Mesenchymal stem cell (in vitro differentiated cells and primary cell): ENCODE data around the gene CCDC148.

ENCODE experiments used
- DNase-seq: peaks from one replicate; pipeline ENCODE4 v3.0.0-alpha.2; 2013
- H2AFZ ChIP-seq: one replicate; pipeline ENCODE4 v1.6.1; 2013; ENCODE audit warnings: low read depth, mild to moderate bottlenecking, control low read depth, inconsistent platforms, low read length, moderate library complexity
- H2AK5ac ChIP-seq: 2 replicates; pipeline ENCODE4 v1.6.1; 2013; ENCODE audit warnings: low read length, moderate library complexity, mild to moderate bottlenecking, inconsistent platforms; ENCODE audit not compliant: severe bottlenecking
- H2BK120ac ChIP-seq: one replicate; pipeline ENCODE4 v1.6.1; 2013; ENCODE audit warnings: low read depth, mild to moderate bottlenecking, inconsistent platforms, low read length, moderate library complexity
- H2BK12ac ChIP-seq, 2 experiments: one replicate each; pipeline ENCODE4 v1.6.1; 2013; ENCODE audit warnings: inconsistent platforms in 2 of 2, low read length in 2 of 2, mild to moderate bottlenecking in 2 of 2, moderate library complexity in 2 of 2, control low read depth in 1 of 2
- H2BK15ac ChIP-seq: one replicate; pipeline ENCODE4 v1.6.1; 2013; ENCODE audit warnings: mild to moderate bottlenecking, low read depth, inconsistent platforms; ENCODE audit not compliant: poor library complexity, severe bottlenecking
- H2BK5ac ChIP-seq: 2 replicates; pipeline ENCODE4 v1.6.1; 2013; ENCODE audit warnings: low read depth, mild to moderate bottlenecking, low read length, control low read depth, inconsistent platforms; ENCODE audit not compliant: poor library complexity, severe bottlenecking
- H3K14ac ChIP-seq, 2 experiments: one replicate each; pipeline ENCODE4 v1.6.1; 2013; ENCODE audit warnings: inconsistent platforms in 2 of 2, low read length in 2 of 2, control low read depth in 1 of 2, mild to moderate bottlenecking in 1 of 2, moderate library complexity in 1 of 2
- H3K18ac ChIP-seq, 2 experiments: one replicate each; pipeline ENCODE4 v1.6.1; 2013; ENCODE audit warnings: inconsistent platforms in 2 of 2, low read length in 2 of 2, control low read depth in 1 of 2, low read depth in 1 of 2, mild to moderate bottlenecking in 1 of 2
- H3K23ac ChIP-seq, 2 experiments: one replicate each; pipeline ENCODE4 v1.6.1; 2013; ENCODE audit warnings: inconsistent platforms in 2 of 2, low read length in 2 of 2, mild to moderate bottlenecking in 2 of 2, moderate library complexity in 2 of 2, control low read depth in 1 of 2
- H3K27ac ChIP-seq: 2 replicates; pipeline ENCODE4 v1.5.1; 2013; ENCODE audit warnings: mild to moderate bottlenecking, moderate library complexity, low read length, control low read depth, inconsistent platforms; ENCODE audit not compliant: poor library complexity, severe bottlenecking
- H3K27me3 ChIP-seq, 2 experiments: 2 replicates each; pipeline versions ENCODE4 v1.6.1 to v1.7.0; 2013; ENCODE audit warnings: low read length in 2 of 2, mild to moderate bottlenecking in 2 of 2, moderate library complexity in 2 of 2, control low read depth in 1 of 2, inconsistent platforms in 1 of 2; ENCODE audit not compliant: control insufficient read depth in 1 of 2, insufficient read depth in 1 of 2
- H3K36me3 ChIP-seq, 2 experiments: 2 replicates each; pipeline versions ENCODE4 v1.6.1 to v1.7.0; 2013; ENCODE audit warnings: low read length in 2 of 2, control low read depth in 1 of 2, inconsistent platforms in 1 of 2, low read depth in 1 of 2, mild to moderate bottlenecking in 1 of 2; ENCODE audit not compliant: insufficient read depth in 2 of 2, control insufficient read depth in 1 of 2
- H3K4ac ChIP-seq, 2 experiments: one replicate each; pipeline ENCODE4 v1.6.1; 2013; ENCODE audit warnings: inconsistent platforms in 2 of 2, low read length in 2 of 2, mild to moderate bottlenecking in 2 of 2, moderate library complexity in 2 of 2, control low read depth in 1 of 2, low read depth in 1 of 2
- H3K4me1 ChIP-seq: 2 replicates; pipeline ENCODE4 v1.6.1; 2013; ENCODE audit warnings: low read depth, low read length, control low read depth; ENCODE audit not compliant: control insufficient read depth, insufficient read depth
- H3K4me2 ChIP-seq: 2 replicates; pipeline ENCODE4 v1.6.1; 2013; ENCODE audit warnings: low read length, mild to moderate bottlenecking, inconsistent platforms; ENCODE audit not compliant: poor library complexity, severe bottlenecking
- H3K4me3 ChIP-seq, 2 experiments: 2 replicates each; pipeline versions ENCODE4 v1.5.1 to v1.7.0; 2013; ENCODE audit warnings: low read length in 2 of 2, mild to moderate bottlenecking in 2 of 2, control low read depth in 1 of 2, low read depth in 1 of 2; ENCODE audit not compliant: insufficient read depth in 1 of 2
- H3K79me1 ChIP-seq: replicated peaks from 2 replicates; pipeline ENCODE4 v1.6.1; 2013; ENCODE audit warnings: mild to moderate bottlenecking, control low read depth, low read length, inconsistent platforms; ENCODE audit not compliant: poor library complexity, severe bottlenecking
- H3K9ac ChIP-seq: 2 replicates; pipeline ENCODE4 v1.7.0; 2013; ENCODE audit warnings: mild to moderate bottlenecking, low read length, moderate library complexity
- H3K9me3 ChIP-seq: 2 replicates; pipeline ENCODE4 v1.7.0; 2013; ENCODE audit warnings: mild to moderate bottlenecking, low read length; ENCODE audit not compliant: control insufficient read depth
- H4K8ac ChIP-seq: one replicate; pipeline ENCODE4 v1.6.1; 2013; ENCODE audit warnings: inconsistent platforms, mild to moderate bottlenecking, low read length, moderate library complexity
- H4K91ac ChIP-seq: one replicate; pipeline ENCODE4 v1.6.1; 2013; ENCODE audit warnings: mild to moderate bottlenecking, low read length, inconsistent platforms
- WGBS: methylation state at CpG from one replicate; pipeline ENCODE4 v1.1.7; 2013; ENCODE audit warnings: mixed read lengths; 5-methylcytosine and 5-hydroxymethylcytosine counted together

The CCDC148 gene

DNA sequence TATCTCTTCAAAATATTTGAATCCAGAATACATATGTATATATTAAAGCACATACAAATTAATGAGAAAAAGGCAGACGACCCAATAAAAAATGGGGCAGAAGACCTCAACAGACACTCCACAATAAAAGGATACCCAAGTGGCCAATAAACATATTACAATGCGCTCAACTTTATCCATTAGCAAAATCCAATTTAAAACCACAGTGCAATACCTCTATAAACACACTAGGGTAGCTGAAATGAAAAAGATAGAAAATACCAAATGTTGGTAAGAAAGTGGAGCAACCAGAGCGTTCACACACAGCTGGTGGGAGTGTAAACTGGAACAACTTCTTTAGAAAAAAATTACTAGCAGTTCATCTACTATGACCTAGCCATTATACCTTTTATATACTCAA, 75.3 kb downstream of the CCDC148 start:
- no peak overlapping the region for H3K4me2 ChIP-seq

DNA sequence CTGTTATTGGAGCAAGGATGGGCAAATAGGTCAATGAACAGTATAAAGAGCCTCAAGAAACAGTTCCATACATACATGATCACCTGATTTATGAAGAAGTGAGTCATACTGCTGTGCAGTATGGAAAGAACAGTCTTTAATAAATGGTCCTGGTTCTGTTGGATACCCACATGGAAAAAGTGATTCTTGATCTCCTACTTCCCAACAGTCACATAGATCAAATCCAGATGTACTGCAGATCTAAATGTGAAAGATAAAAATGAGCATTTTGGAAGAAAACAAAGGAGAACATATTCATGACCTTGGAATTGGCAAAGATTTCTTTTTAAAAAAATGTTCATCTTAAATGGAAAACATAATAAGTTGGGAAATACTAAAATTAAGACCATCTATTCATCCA, 75.8 kb downstream of the CCDC148 start:
- Histone ChIP-seq H2AFZ (no peak overlapping the region), H4K8ac (no peak overlapping the region), H2BK120ac (no peak overlapping the region), H3K18ac (no peak overlapping the region), H2BK15ac (no peak overlapping the region), H3K23ac (no peak overlapping the region), H3K4me1 (no peaks in the 10 kb centered on the region), H3K14ac (no peak overlapping the region), H3K79me1 (no peaks in the 10 kb centered on the region), H3K4me2 (no peak overlapping the region), H3K27ac (no peak overlapping the region), H3K9ac (no peak overlapping the region), H3K4me3 (no peak overlapping the region), H3K9me3 (peaks cover 5% of the 10 kb centered on the region), H3K27me3 (no peaks in the 10 kb centered on the region), H3K4ac (no peak overlapping the region), H2BK5ac (no peak overlapping the region), H3K36me3 (no peaks in the 10 kb centered on the region), H2AK5ac (no peak overlapping the region), H2BK12ac (no peak overlapping the region), H4K91ac (no peak overlapping the region)
- DNase-seq = no peak

More for the DNA sequence above, 75.3 kb downstream of the CCDC148 start:
- DNase-seq = no peak
- Histone ChIP-seq H4K8ac (no peak overlapping the region), H2BK15ac (no peak overlapping the region), H3K14ac (no peak overlapping the region), H3K27ac (no peak overlapping the region), H4K91ac (no peak overlapping the region), H3K27me3 (no peaks in the 10 kb centered on the region), H2BK120ac (no peak overlapping the region), H3K23ac (no peak overlapping the region), H3K9ac (no peak overlapping the region), H2BK12ac (no peak overlapping the region), H2AFZ (no peak overlapping the region), H2BK5ac (no peak overlapping the region), H3K79me1 (no peaks in the 10 kb centered on the region), H3K36me3 (no peaks in the 10 kb centered on the region), H3K4me1 (no peaks in the 10 kb centered on the region), H2AK5ac (no peak overlapping the region), H3K18ac (no peak overlapping the region), H3K4me3 (no peak overlapping the region), H3K9me3 (peaks cover 5% of the 10 kb centered on the region), H3K4ac (no peak overlapping the region)
- WGBS = 100% methylated on average over 1 of the region's 3 CpGs

DNA sequence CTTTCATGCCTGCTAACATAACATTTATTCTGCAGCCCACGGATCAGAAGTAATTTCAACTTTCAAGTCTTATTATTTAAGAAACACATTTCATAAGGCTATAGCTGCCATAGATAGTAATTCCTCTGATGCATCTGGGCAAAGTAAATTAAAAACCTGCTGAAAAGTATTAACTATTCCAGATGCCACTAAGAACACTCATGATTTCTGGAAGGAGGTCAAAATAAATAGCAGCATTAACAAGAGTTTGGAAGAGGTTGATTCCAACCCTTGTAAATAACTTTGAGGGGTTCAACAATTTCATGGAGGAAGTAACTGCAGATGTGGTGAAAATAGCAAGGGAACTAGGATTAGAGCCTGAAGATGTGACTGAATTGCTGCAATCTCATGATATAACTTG, 77.6 kb downstream of the CCDC148 start:
- Histone ChIP-seq H3K4ac (no peak overlapping the region), H3K27me3 (no peaks in the 10 kb centered on the region), H3K79me1 (no peaks in the 10 kb centered on the region), H2BK15ac (no peak overlapping the region), H3K4me3 (no peak overlapping the region), H3K4me2 (no peak overlapping the region), H3K4me1 (no peaks in the 10 kb centered on the region), H3K23ac (no peak overlapping the region), H3K9ac (no peak overlapping the region), H3K9me3 (peaks cover 5% of the 10 kb centered on the region), H3K14ac (no peak overlapping the region), H2AK5ac (no peak overlapping the region), H2BK12ac (no peak overlapping the region), H2BK120ac (no peak overlapping the region), H3K27ac (no peak overlapping the region), H4K91ac (no peak overlapping the region), H2BK5ac (no peak overlapping the region), H4K8ac (no peak overlapping the region), H2AFZ (no peak overlapping the region), H3K18ac (no peak overlapping the region), H3K36me3 (no peaks in the 10 kb centered on the region)
- DNase-seq = no peak
- WGBS = 80% methylated on average over 1 of the region's 1 CpG

DNA sequence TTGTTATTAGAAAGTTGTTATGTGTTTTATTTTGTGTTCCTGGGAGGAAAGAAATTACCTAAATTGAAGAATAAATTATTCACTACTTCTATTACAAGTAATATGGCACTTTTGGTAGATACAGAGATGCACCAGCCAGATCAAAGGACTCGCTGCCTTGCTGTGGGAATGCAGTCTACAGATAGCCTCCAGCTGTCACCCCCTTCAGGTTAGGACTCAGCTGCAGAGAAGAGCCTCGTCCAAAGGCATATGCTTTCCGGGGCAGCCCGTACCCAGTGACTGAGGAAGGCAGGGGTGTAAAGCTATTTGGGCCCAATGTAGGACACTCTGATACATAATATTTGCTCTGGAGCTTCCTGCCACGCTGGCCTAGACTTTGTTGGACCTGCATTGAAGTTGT, 90.2 kb downstream of the CCDC148 start:
- no peak overlapping the region for H4K8ac ChIP-seq
- H2BK15ac ChIP-seq = no peak overlapping the region
- no peak overlapping the region for H2BK12ac ChIP-seq
- 67% methylated on average over 5 of the region's 5 CpGs for WGBS
- no peaks in the 10 kb centered on the region for H3K79me1 ChIP-seq
- H3K23ac ChIP-seq = no peak overlapping the region
- no peaks in the 10 kb centered on the region for H3K36me3 ChIP-seq
- H2BK5ac ChIP-seq = no peak overlapping the region
- H4K91ac ChIP-seq = no peak overlapping the region
- no peak overlapping the region for H3K9ac ChIP-seq
- H3K4me3 ChIP-seq = no peak overlapping the region
- no peak overlapping the region for H2AK5ac ChIP-seq
- H3K18ac ChIP-seq = no peak overlapping the region
- H2AFZ ChIP-seq = no peak overlapping the region
- H2BK120ac ChIP-seq = no peak overlapping the region
- no peak overlapping the region for H3K4ac ChIP-seq
- H3K27me3 ChIP-seq = no peaks in the 10 kb centered on the region
- no peak for DNase-seq
- no peaks in the 10 kb centered on the region for H3K9me3 ChIP-seq
- H3K27ac ChIP-seq = no peak overlapping the region
- no peaks in the 10 kb centered on the region for H3K4me1 ChIP-seq
- H3K4me2 ChIP-seq = no peak overlapping the region
- H3K14ac ChIP-seq = no peak overlapping the region
